K562 (cell line): ENCODE measurements around the gene OBSCN. TPM values are rescaled to one million over a fixed set of nuclear protein-coding genes. Genes with fewer than 3 reads are reported as not detected.
A peak's percentile ranks its signal among the peaks of the same experiment; 100 is the strongest.

Experiments
- ATAC-seq: fragments of 200-7000 bp; cut with Tn5 transposase; 3 replicates; pipeline ENCODE4 v1.9.1; 2020; ENCODE audit warnings: moderate library complexity
- BruUV-seq: library from RNA; stranded (reverse); fragments of 400-500 nt; replicated peaks from 2 replicates; lab custom pipeline; 2021; lab: Mats Ljungman, UMichigan
- CTCF ChIA-PET: fragments of 300-600 bp; formaldehyde crosslinking; extraction: SDS; loops from one replicate; lab custom pipeline; 2021; ENCODE audit warnings: low intra/inter-chr PET ratio; lab: Yijun Ruan, JAX
- POLR2A ChIA-PET: fragments of 300-600, 350-650 bp; sonication (Branson Sonifier 250); formaldehyde crosslinking; extraction: SDS; loops from one replicate; lab custom pipeline; 2021; ENCODE audit warnings: antibody characterized with exemption, inconsistent platforms; lab: Yijun Ruan, JAX
- DNase-seq, 4 experiments: peaks; one replicate each; pipeline versions ENCODE4 v3.0.0 to v3.0.0-alpha.2; 2011 to 2018; ENCODE audit warnings: low spot score in 3 of 4, mixed read lengths in 3 of 4; ENCODE audit errors: extremely low read depth in 1 of 4
- FAIRE-seq: peaks from 2 replicates; lab custom pipeline; 2011; peaks lifted over from hg19 to GRCh38; lab: Jason Lieb, UNC
- H2AFZ ChIP-seq: 2 replicates; pipeline ENCODE4 v1.6.0; 2011; ENCODE audit warnings: low read depth, low read length, control low read depth, inconsistent platforms
- H3K27ac ChIP-seq: fragments of 200-600 bp; 3 replicates; pipeline ENCODE4 v1.8.0; 2011; ENCODE audit warnings: low read depth, mild to moderate bottlenecking, control low read depth, inconsistent platforms, low read length, moderate library complexity, mixed read lengths; ENCODE audit errors: extremely low read depth
- H3K27me3 ChIP-seq, 2 experiments: fragments of 300-600 bp in 1 of 2; 2 replicates in 1 of 2; 3 replicates in 1 of 2; pipeline versions ENCODE4 v1.6.0 to v1.8.0; 2011; ENCODE audit warnings: inconsistent platforms in 2 of 2, low read length in 2 of 2, mild to moderate bottlenecking in 1 of 2, mixed read lengths in 1 of 2, moderate library complexity in 1 of 2; ENCODE audit not compliant: control insufficient read depth in 2 of 2, insufficient read depth in 2 of 2
- H3K36me3 ChIP-seq: fragments of 300-600 bp; 3 replicates; pipeline ENCODE4 v1.8.0; 2011; ENCODE audit warnings: mild to moderate bottlenecking, low read length, inconsistent platforms; ENCODE audit not compliant: control insufficient read depth, insufficient read depth
- H3K4me1 ChIP-seq, 2 experiments: fragments of 200-600 bp in 1 of 2; replicated peaks in 1 of 2; 2 replicates in 1 of 2; 3 replicates in 1 of 2; pipeline versions ENCODE4 v1.5.1 to v1.8.0; 2011; ENCODE audit warnings: inconsistent platforms in 2 of 2, low read length in 2 of 2, mild to moderate bottlenecking in 1 of 2, mixed read lengths in 1 of 2, moderate library complexity in 1 of 2; ENCODE audit not compliant: control insufficient read depth in 2 of 2, insufficient read depth in 2 of 2
- H3K4me2 ChIP-seq: 2 replicates; pipeline ENCODE4 v1.6.1; 2011; ENCODE audit warnings: low read length, control low read depth, inconsistent platforms, mixed read lengths; ENCODE audit not compliant: insufficient read depth
- H3K4me3 ChIP-seq: fragments of 200-600 bp; sonication (generic), shearing (Covaris generic); 2 replicates; pipeline ENCODE4 v1.5.1; 2016; ENCODE audit warnings: control low read depth, inconsistent platforms
- H3K79me2 ChIP-seq: fragments of 200-600 bp; 3 replicates; pipeline ENCODE4 v1.8.0; 2011; ENCODE audit warnings: low read length, inconsistent platforms; ENCODE audit not compliant: control insufficient read depth, insufficient read depth
- H3K9ac ChIP-seq, 2 experiments: 2 replicates each; pipeline versions ENCODE4 v1.6.0 to v1.6.1; 2011; ENCODE audit warnings: low read depth in 2 of 2, low read length in 2 of 2, control low read depth in 1 of 2, inconsistent platforms in 1 of 2, mild to moderate bottlenecking in 1 of 2, mixed read lengths in 1 of 2; ENCODE audit not compliant: insufficient read depth in 1 of 2
- H3K9me1 ChIP-seq: one replicate; pipeline ENCODE4 v1.6.0; 2011; ENCODE audit warnings: inconsistent platforms, mild to moderate bottlenecking, low read length, moderate library complexity; ENCODE audit not compliant: control insufficient read depth, insufficient read depth
- H3K9me3 ChIP-seq: replicated peaks from 2 replicates; pipeline ENCODE4 v1.5.1; 2011; ENCODE audit warnings: low read depth, low read length, inconsistent platforms; ENCODE audit not compliant: control insufficient read depth, insufficient read depth
- H4K20me1 ChIP-seq: replicated peaks from 2 replicates; pipeline ENCODE4 v1.6.1; 2011; ENCODE audit warnings: low read length, inconsistent platforms, mixed read lengths; ENCODE audit not compliant: control insufficient read depth, insufficient read depth
- MED1 ChIP-seq: sonication (generic); formaldehyde crosslinking; IDR thresholded peaks from 2 replicates; pipeline ENCODE4 v1.8.1; 2023; ENCODE audit warnings: missing genetic modification reagents, borderline replicate concordance
- ZBTB33 ChIP-seq: sonication (generic); formaldehyde crosslinking; IDR thresholded peaks from 2 replicates; pipeline ENCODE4 v1.8.1; 2023; ENCODE audit warnings: mild to moderate bottlenecking, missing genetic modification reagents
- WGBS: fragments of 100-300 bp; shearing (Covaris generic); methylation state at CpG from one replicate; pipeline ENCODE4 v1.1.6; 2016; ENCODE audit warnings: low coverage, mixed read lengths; ENCODE audit not compliant: insufficient coverage; ENCODE audit errors: missing lambda C conversion rate; 5-methylcytosine and 5-hydroxymethylcytosine counted together
- in situ Hi-C: fragments of 300-500 bp; cut with MboI; formaldehyde crosslinking; loops from 4 replicates; pipeline ENCODE4 v1.15.0; 2018; ENCODE audit warnings: inconsistent platforms, mixed read lengths
- intact Hi-C: fragments of 100-400 bp; cut with micrococcal nuclease; formaldehyde crosslinking; loops from 2 replicates; pipeline ENCODE4 v1.14.2; 2022
- polyA plus RNA-seq, 8 experiments: library from polyadenylated mRNA; depleted of rRNA in 4 of 8; stranded (reverse) in 5 of 8; unstranded in 3 of 8; fragments of >200 nt; fragmentation: Nextera tagmentation in 2 of 8; fragmentation: Illumina TruSeq in 1 of 8; extraction: Ambion mirVana in 2 of 8; extraction: Trizol in 1 of 8; gene quantifications; 2 replicates each; pipeline versions ENCODE4 v1.2.1 to v1.2.3, GENCODE V29; 2011 to 2014; ENCODE audit warnings: inconsistent platforms in 1 of 8, missing spikeins in 1 of 8
- total RNA-seq, 7 experiments: library from RNA; depleted of rRNA in 6 of 7; stranded (reverse); fragments of >200 nt in 6 of 7; fragmentation: Illumina TruSeq in 2 of 7; extraction: Trizol in 2 of 7; gene quantifications; 2 replicates each; pipeline versions ENCODE4 v1.2.1 to v1.2.3, GENCODE V29; 2011 to 2021; ENCODE audit warnings: low replicate concordance in 1 of 7

OBSCN gene
- total and polyA plus RNA-seq, 9 of the 15 experiments (the other 6 are each of a cell fraction or from before 2014, with no cell fraction given) = 0.18 to 19.7 (median 3.6) TPM

- 0 out of 2 replicates have a peak, but pooled peaks cover 2% of the 10 kb centered on the region for H4K20me1 ChIP-seq
- no peak overlapping the region for H3K4me3 ChIP-seq
- 0 out of 2 replicates have a peak, but pooled peaks have one; percentile 13 for TF ChIP-seq ZBTB33 (CRISPR knock-in tag)
- TF ChIP-seq MED1 (CRISPR knock-in tag) = no peak
- no peak for FAIRE-seq
- CTCF ChIA-PET = no interaction called here
- no TSS peak for BruUV-seq
- no peaks in the 10 kb centered on the region for H3K36me3 ChIP-seq
- POLR2A ChIA-PET = interaction anchor here (0.8 to 2.8 kb wide), 4 partner anchors 11 to 91 kb away, joined by 3 to 13 read pairs (median 4); no protein-coding TSS in a partner anchor
- no peak overlapping the region for H3K27ac ChIP-seq
- H3K27me3 ChIP-seq = peaks cover 4 to 8% of the 10 kb centered on the region in 2 experiments; a peak in 3 of 5 replicates
- peaks cover 3% of the 10 kb centered on the region; the same call in 1 of the 2 replicates for H3K9me3 ChIP-seq
- H3K4me2 ChIP-seq = no peak overlapping the region
- no peak for DNase-seq
- H3K4me1 ChIP-seq = peaks cover 0 to 61% of the 10 kb centered on the region in 2 experiments; a peak in 3 of 5 replicates
- no peaks in the 10 kb centered on the region for H3K79me2 ChIP-seq
- in situ Hi-C loops (no loop called here), intact Hi-C loops (no loop called here)
- ATAC-seq = no peak
- H3K9me1 ChIP-seq = no peaks in the 10 kb centered on the region
- no peak overlapping the region for H2AFZ ChIP-seq
- peak overlapping the region in 1 of 2 experiments; percentile 45; a peak in 1 of 4 replicates for H3K9ac ChIP-seq
- WGBS = 78% methylated on average over 47 of the region's 53 CpGs
Observed at GRCh38 chr1:228216371-228217320, 8.8 kb downstream of the OBSCN start.
